ENCODE data around the gene RUVBL2. TPM values are rescaled to one million over a fixed set of nuclear protein-coding genes. Genes with fewer than 3 reads are reported as not detected.

The RUVBL2 gene
- total RNA-seq, 1 donor from 2014 or later, result 62.2 TPM

DNA sequence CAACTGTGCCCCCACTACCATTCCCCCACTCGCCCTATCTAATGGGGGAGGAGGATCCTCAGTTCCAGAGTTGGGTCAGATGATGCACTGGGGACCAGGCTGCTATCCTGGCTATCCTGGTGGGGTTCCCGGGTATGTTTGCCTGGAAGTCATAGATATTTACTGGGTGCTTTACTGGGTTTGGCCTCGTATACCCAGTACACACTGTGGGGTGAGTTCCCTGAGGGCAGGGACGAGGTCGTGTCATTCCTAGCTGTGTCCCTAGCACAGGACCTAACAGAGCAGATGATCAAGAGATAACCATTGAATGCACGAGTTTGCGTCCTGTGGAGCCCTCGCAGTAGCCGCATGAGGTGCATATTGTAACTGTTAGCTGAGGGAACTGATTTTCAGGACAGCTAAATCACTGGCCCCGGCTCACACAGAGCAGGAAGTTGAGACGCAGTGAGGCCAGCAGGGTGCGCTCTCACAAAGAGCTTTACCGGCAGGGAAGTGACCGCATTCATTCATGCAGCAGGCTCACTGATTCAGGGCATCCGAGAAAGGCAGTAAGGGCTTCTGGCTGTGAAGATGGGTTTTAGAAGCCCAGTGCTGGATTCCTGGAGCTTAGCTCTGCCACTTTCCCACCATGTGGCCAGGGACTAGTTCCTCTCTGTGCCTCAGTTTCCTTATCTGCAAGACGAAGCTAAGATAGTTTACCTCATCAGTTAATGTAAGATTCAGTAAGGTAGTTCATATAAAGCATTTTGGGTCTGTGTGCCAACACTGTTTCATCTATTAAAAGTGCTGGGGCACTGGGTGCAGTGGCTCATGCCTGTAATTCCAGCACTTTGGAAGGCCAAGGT, 6.0 kb downstream of the RUVBL2 start:
- TF ChIP-seq, protein P1, sequence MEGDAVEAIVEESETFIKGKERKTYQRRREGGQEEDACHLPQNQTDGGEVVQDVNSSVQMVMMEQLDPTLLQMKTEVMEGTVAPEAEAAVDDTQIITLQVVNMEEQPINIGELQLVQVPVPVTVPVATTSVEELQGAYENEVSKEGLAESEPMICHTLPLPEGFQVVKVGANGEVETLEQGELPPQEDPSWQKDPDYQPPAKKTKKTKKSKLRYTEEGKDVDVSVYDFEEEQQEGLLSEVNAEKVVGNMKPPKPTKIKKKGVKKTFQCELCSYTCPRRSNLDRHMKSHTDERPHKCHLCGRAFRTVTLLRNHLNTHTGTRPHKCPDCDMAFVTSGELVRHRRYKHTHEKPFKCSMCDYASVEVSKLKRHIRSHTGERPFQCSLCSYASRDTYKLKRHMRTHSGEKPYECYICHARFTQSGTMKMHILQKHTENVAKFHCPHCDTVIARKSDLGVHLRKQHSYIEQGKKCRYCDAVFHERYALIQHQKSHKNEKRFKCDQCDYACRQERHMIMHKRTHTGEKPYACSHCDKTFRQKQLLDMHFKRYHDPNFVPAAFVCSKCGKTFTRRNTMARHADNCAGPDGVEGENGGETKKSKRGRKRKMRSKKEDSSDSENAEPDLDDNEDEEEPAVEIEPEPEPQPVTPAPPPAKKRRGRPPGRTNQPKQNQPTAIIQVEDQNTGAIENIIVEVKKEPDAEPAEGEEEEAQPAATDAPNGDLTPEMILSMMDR (IDR thresholded peaks at IDR 0.05; ENCODE audit: unreplicated experiment), result peak; percentile 59
- peaks cover 6% of the 10 kb centered on the region for H3K4me1 Mint-ChIP-seq
- no peak overlapping the region for H3K4me3 Mint-ChIP-seq
- peak overlapping the region; percentile 12 for H3K27ac Mint-ChIP-seq
- peak in 1 of 2 experiments; percentile 71 for DNase-seq (ENCODE audit: low spot score in 2 of 2, unreplicated experiment in 2 of 2)
- H3K27me3 Mint-ChIP-seq (ENCODE audit: low read depth), result no peaks in the 10 kb centered on the region
- H3K9me3 Mint-ChIP-seq, result no peaks in the 10 kb centered on the region
- H3K36me3 Mint-ChIP-seq, result peaks cover 15% of the 10 kb centered on the region

DNA sequence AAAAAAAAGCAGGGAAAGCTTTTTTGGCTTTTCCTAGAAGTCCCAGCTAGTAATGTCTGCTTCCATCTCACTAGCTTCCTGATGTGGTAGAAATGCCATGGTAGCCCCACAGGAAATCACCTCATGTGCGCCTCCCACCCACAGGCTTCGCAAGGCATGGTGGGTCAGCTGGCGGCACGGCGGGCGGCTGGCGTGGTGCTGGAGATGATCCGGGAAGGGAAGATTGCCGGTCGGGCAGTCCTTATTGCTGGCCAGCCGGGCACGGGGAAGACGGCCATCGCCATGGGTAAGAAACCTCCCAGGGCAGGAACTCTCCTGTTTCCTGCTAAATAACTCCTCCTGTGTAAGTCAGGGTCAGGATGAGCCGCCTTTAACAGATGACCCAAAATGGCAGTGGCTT, 10.4 kb downstream of the RUVBL2 start:
- peaks cover 22% of the 10 kb centered on the region for H3K36me3 Mint-ChIP-seq
- no peaks in the 10 kb centered on the region for H3K9me3 Mint-ChIP-seq
- no peak for DNase-seq (ENCODE audit: low spot score in 2 of 2, unreplicated experiment in 2 of 2)

DNA sequence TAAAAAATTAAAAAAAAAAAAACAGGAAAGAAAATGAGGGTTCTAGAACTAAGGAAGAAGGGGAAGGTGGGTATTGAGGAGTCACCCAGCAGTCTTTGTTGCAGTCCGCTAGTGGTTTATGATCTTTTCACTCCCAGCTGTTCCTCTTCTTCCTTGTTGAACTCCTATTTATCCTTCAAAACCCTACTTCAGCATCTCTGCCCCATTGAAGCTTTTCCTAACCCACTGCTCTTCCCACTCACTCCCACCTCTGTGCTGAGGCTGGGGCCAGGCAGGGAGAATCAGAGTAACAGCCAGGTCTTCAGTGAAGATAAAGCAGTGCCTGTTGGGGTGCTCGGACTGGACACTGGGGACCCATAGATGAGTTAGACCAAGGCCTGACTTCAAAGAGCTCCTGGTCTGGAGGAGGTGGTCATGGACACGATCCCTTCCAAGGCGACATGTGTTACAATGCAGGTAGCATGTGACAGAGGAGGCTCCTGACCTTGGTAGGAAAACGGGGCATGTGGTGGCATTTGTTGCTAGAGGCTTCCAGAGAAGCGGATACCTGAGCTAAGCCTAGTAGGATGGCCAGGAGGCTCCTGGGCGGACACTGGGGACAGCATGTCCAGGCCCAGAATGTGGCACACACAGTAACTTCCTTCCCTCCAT, 11.4 kb downstream of the RUVBL2 start:
- no peak overlapping the region for H3K4me3 Mint-ChIP-seq
- H3K4me1 Mint-ChIP-seq, result no peaks in the 10 kb centered on the region
- H3K9me3 Mint-ChIP-seq, result no peaks in the 10 kb centered on the region
- TF ChIP-seq, protein P1 (IDR thresholded peaks at IDR 0.05; ENCODE audit: unreplicated experiment), result no peak
- H3K27ac Mint-ChIP-seq, result no peak overlapping the region
- H3K36me3 Mint-ChIP-seq, result peaks cover 17% of the 10 kb centered on the region
- no peaks in the 10 kb centered on the region for H3K27me3 Mint-ChIP-seq (ENCODE audit: low read depth)
- no peak for DNase-seq (ENCODE audit: low spot score in 2 of 2, unreplicated experiment in 2 of 2)

More for the DNA sequence above, 10.4 kb downstream of the RUVBL2 start:
- no peak overlapping the region for H3K27ac Mint-ChIP-seq
- no peak overlapping the region for H3K4me3 Mint-ChIP-seq
- TF ChIP-seq, protein P1 (IDR thresholded peaks at IDR 0.05; ENCODE audit: unreplicated experiment), result no peak
- H3K4me1 Mint-ChIP-seq, result no peaks in the 10 kb centered on the region
- H3K27me3 Mint-ChIP-seq (ENCODE audit: low read depth), result no peaks in the 10 kb centered on the region

DNA sequence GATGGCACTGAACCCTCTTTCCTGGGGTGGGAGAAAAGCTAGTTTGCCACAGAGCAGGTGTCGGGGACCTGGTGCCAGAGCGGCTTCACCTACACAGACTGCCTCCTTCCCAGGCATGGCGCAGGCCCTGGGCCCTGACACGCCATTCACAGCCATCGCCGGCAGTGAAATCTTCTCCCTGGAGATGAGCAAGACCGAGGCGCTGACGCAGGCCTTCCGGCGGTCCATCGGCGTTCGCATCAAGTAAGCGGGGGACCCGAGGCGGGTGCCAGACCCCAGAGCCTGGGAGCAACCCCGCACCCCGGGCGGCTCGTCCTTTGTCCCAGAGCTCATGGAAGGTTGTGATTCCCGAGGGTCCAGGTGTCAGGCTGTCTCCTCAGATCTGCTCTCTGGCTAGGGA, 13.2 kb downstream of the RUVBL2 start:
- TF ChIP-seq, protein P1 (IDR thresholded peaks at IDR 0.05; ENCODE audit: unreplicated experiment), result no peak
- no peaks in the 10 kb centered on the region for H3K4me1 Mint-ChIP-seq
- no peak overlapping the region for H3K27ac Mint-ChIP-seq
- H3K9me3 Mint-ChIP-seq, result no peaks in the 10 kb centered on the region
- DNase-seq (ENCODE audit: low spot score in 2 of 2, unreplicated experiment in 2 of 2), result no peak
- H3K4me3 Mint-ChIP-seq, result no peak overlapping the region
- peaks cover 21% of the 10 kb centered on the region for H3K36me3 Mint-ChIP-seq
- no peaks in the 10 kb centered on the region for H3K27me3 Mint-ChIP-seq (ENCODE audit: low read depth)

DNA sequence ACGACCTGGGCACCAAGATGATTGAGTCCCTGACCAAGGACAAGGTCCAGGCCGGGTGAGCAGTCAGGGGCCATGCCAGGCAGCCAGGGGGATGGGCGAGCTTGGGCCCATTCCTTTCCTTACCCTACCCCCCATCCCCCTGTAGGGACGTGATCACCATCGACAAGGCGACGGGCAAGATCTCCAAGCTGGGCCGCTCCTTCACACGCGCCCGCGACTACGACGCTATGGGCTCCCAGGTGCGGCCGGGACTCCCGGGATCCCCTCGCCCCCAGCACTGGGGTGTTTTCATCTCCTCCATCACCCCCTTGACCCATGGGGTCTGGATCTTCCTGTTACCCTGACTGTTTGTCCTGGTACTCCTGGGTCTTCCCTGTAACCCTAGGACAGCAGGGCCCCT, 16.1 kb downstream of the RUVBL2 start:
- no peak for DNase-seq (ENCODE audit: low spot score in 2 of 2, unreplicated experiment in 2 of 2)
- no peaks in the 10 kb centered on the region for H3K27me3 Mint-ChIP-seq (ENCODE audit: low read depth)
- peaks cover 22% of the 10 kb centered on the region for H3K36me3 Mint-ChIP-seq
- no peak overlapping the region for H3K4me3 Mint-ChIP-seq
- no peaks in the 10 kb centered on the region for H3K9me3 Mint-ChIP-seq
- H3K27ac Mint-ChIP-seq, result no peak overlapping the region
- TF ChIP-seq, protein P1 (IDR thresholded peaks at IDR 0.05; ENCODE audit: unreplicated experiment), result no peak
- H3K4me1 Mint-ChIP-seq, result no peaks in the 10 kb centered on the region
